Natural killer cell (primary cell): ENCODE measurements around the gene CEMIP. TPM values are rescaled to one million over a fixed set of nuclear protein-coding genes. Genes with fewer than 3 reads are reported as not detected.
A peak's percentile ranks its signal among the peaks of the same experiment; 100 is the strongest.

Source experiments
- ATAC-seq, 3 donors: fragments of 150-1000 bp in 2 of 3; fragments of 200-7000 bp in 1 of 3; cut with Tn5 transposase; 1 replicate in 1 of 3; 2 replicates in 2 of 3; pipeline ENCODE4 v1.10.0; 2021; ENCODE audit warnings: mild to moderate bottlenecking in 2 of 3, moderate library complexity in 2 of 3
- DNase-seq, 2 donors: peaks; one replicate each; pipeline versions ENCODE4 v3.0.0 to v3.0.0-alpha.2; 2013 to 2021; ENCODE audit warnings: mixed read lengths in 1 of 2
- H3K27ac ChIP-seq: one replicate; pipeline ENCODE4 v1.5.1; 2013; ENCODE audit warnings: mild to moderate bottlenecking, low read length
- H3K27me3 ChIP-seq: one replicate; pipeline ENCODE4 v1.6.1; 2013; ENCODE audit warnings: low read length; ENCODE audit not compliant: control insufficient read depth, insufficient read depth
- H3K36me3 ChIP-seq: one replicate; pipeline ENCODE4 v1.6.1; 2013; ENCODE audit warnings: low read length; ENCODE audit not compliant: control insufficient read depth, insufficient read depth
- H3K4me1 ChIP-seq: one replicate; pipeline ENCODE4 v1.6.1; 2013; ENCODE audit warnings: low read length; ENCODE audit not compliant: control insufficient read depth, insufficient read depth
- H3K4me3 ChIP-seq: one replicate; pipeline ENCODE4 v1.5.1; 2013; ENCODE audit warnings: low read length
- H3K9me3 ChIP-seq: one replicate; pipeline ENCODE4 v1.6.1; 2013; ENCODE audit warnings: low read length; ENCODE audit not compliant: control insufficient read depth, insufficient read depth
- H3K27ac Mint-ChIP-seq, 2 donors: one replicate each; pipeline ENCODE4 v1.8.0; 2022; ENCODE audit warnings: mild to moderate bottlenecking in 2 of 2, mixed read lengths in 2 of 2, moderate library complexity in 1 of 2
- H3K27me3 Mint-ChIP-seq, 2 donors: one replicate each; pipeline ENCODE4 v1.8.0; 2022; ENCODE audit warnings: low read depth in 2 of 2, mixed read lengths in 2 of 2
- H3K36me3 Mint-ChIP-seq: one replicate; pipeline ENCODE4 v1.8.0; 2022; ENCODE audit warnings: mixed read lengths
- H3K4me1 Mint-ChIP-seq, 2 donors: one replicate each; pipeline ENCODE4 v1.8.0; 2022; ENCODE audit warnings: mixed read lengths in 2 of 2
- H3K4me3 Mint-ChIP-seq: one replicate; pipeline ENCODE4 v1.8.0; 2022; ENCODE audit warnings: mild to moderate bottlenecking, moderate library complexity, mixed read lengths
- H3K9me3 Mint-ChIP-seq, 2 donors: one replicate each; pipeline ENCODE4 v1.8.0; 2022; ENCODE audit warnings: mixed read lengths in 2 of 2
- CTCF ChIP-seq: fragments of 200-600 bp; IDR thresholded peaks from one replicate; pipeline ENCODE4 v1.8.0; 2022; ENCODE audit warnings: antibody characterized with exemption
- WGBS: methylation state at CpG from one replicate; pipeline ENCODE4 v1.1.7; 2013; ENCODE audit warnings: missing lambda C conversion rate; ENCODE audit not compliant: insufficient coverage; 5-methylcytosine and 5-hydroxymethylcytosine counted together
- intact Hi-C: fragments of 100-400 bp; cut with micrococcal nuclease; formaldehyde crosslinking; loops from one replicate; pipeline ENCODE4 v1.14.2; 2022
- total RNA-seq, 4 donors: library from RNA; stranded (reverse); fragments of 120-200 nt in 1 of 4; gene quantifications; one replicate each; pipeline versions ENCODE4 v1.2.3 to v1.2.4, GENCODE V29; 2013 to 2022

CEMIP gene
- total RNA-seq, 3 donors from 2014 or later (not counting 1 experiment from before 2014, with no cell fraction given): 0.07 to 0.82 TPM; not detected in 1

GRCh38 chr15:80774486-80774885 is 4.7 kb upstream of the CEMIP start:
- no peak for ATAC-seq
- Mint-ChIP-seq H3K27ac (no peak overlapping the region), H3K36me3 (no peaks in the 10 kb centered on the region), H3K4me1 (peaks cover 6 to 10% of the 10 kb centered on the region in 2 donors), H3K9me3 (no peaks in the 10 kb centered on the region), H3K27me3 (peaks cover 0 to 17% of the 10 kb centered on the region in 2 donors), H3K4me3 (no peak overlapping the region)
- H3K27ac ChIP-seq: no peak overlapping the region
- no peak for TF ChIP-seq CTCF
- DNase-seq: no peak
- peaks cover under 1% of the 10 kb centered on the region for H3K4me1 ChIP-seq
- H3K36me3 ChIP-seq: no peaks in the 10 kb centered on the region
- intact Hi-C loops: loop anchor here (10.0 kb wide), 1 partner anchor 160 kb away; no protein-coding TSS in a partner anchor
- no CpG with 5 or more reads among the region's 1 CpG for WGBS
- no peaks in the 10 kb centered on the region for H3K9me3 ChIP-seq
- H3K27me3 ChIP-seq: peaks cover 4% of the 10 kb centered on the region
- no peak overlapping the region for H3K4me3 ChIP-seq

GRCh38 chr15:80775338-80775737 is 3.8 kb upstream of the CEMIP start:
- H3K36me3 ChIP-seq: no peaks in the 10 kb centered on the region
- ATAC-seq (no peak), DNase-seq (no peak)
- intact Hi-C loops: loop anchor here (10.0 kb wide), 1 partner anchor 161 kb away; no protein-coding TSS in a partner anchor
- Mint-ChIP-seq H3K27me3 (peaks cover 8 to 24% of the 10 kb centered on the region in 2 donors), H3K4me3 (no peak overlapping the region), H3K27ac (no peak overlapping the region), H3K9me3 (no peaks in the 10 kb centered on the region), H3K4me1 (peaks cover 1 to 9% of the 10 kb centered on the region in 2 donors), H3K36me3 (no peaks in the 10 kb centered on the region)
- H3K4me1 ChIP-seq: peaks cover 4% of the 10 kb centered on the region
- H3K27me3 ChIP-seq: peaks cover 10% of the 10 kb centered on the region
- no peak for TF ChIP-seq CTCF
- no peaks in the 10 kb centered on the region for H3K9me3 ChIP-seq
- no peak overlapping the region for H3K27ac ChIP-seq
- WGBS: 94% methylated on average over 3 of the region's 3 CpGs
- H3K4me3 ChIP-seq: no peak overlapping the region

- H3K4me3 ChIP-seq: no peak overlapping the region
- no peaks in the 10 kb centered on the region for H3K36me3 ChIP-seq
- peak; percentile 60 to 80 for DNase-seq
- no peak overlapping the region for H3K4me3 Mint-ChIP-seq
- 49% methylated on average over 4 of the region's 5 CpGs for WGBS
- ATAC-seq: peak; percentile 71 to 85 (median 74)
- peaks cover 4% of the 10 kb centered on the region for H3K4me1 ChIP-seq
- peaks cover 10% of the 10 kb centered on the region for H3K27me3 ChIP-seq
- H3K9me3 Mint-ChIP-seq: no peaks in the 10 kb centered on the region
- H3K27ac ChIP-seq: no peak overlapping the region
- intact Hi-C loops: loop anchor here (1.0 to 10.0 kb wide), 4 partner anchors 162 to 321 kb away; no protein-coding TSS in a partner anchor
- peaks cover 0 to 9% of the 10 kb centered on the region in 2 donors for H3K4me1 Mint-ChIP-seq
- H3K27me3 Mint-ChIP-seq: peaks cover 20 to 33% of the 10 kb centered on the region in 2 donors
- peak; percentile 81 for TF ChIP-seq CTCF
- no peaks in the 10 kb centered on the region for H3K9me3 ChIP-seq
- no peaks in the 10 kb centered on the region for H3K36me3 Mint-ChIP-seq
- no peak overlapping the region for H3K27ac Mint-ChIP-seq
Measured at GRCh38 chr15:80776420-80777045, 2.6 kb upstream of the CEMIP start.
